Measurements from ENCODE around the gene ARID1A.
A peak's percentile ranks its signal among the peaks of the same experiment; 100 is the strongest.

Gene ARID1A

DNA sequence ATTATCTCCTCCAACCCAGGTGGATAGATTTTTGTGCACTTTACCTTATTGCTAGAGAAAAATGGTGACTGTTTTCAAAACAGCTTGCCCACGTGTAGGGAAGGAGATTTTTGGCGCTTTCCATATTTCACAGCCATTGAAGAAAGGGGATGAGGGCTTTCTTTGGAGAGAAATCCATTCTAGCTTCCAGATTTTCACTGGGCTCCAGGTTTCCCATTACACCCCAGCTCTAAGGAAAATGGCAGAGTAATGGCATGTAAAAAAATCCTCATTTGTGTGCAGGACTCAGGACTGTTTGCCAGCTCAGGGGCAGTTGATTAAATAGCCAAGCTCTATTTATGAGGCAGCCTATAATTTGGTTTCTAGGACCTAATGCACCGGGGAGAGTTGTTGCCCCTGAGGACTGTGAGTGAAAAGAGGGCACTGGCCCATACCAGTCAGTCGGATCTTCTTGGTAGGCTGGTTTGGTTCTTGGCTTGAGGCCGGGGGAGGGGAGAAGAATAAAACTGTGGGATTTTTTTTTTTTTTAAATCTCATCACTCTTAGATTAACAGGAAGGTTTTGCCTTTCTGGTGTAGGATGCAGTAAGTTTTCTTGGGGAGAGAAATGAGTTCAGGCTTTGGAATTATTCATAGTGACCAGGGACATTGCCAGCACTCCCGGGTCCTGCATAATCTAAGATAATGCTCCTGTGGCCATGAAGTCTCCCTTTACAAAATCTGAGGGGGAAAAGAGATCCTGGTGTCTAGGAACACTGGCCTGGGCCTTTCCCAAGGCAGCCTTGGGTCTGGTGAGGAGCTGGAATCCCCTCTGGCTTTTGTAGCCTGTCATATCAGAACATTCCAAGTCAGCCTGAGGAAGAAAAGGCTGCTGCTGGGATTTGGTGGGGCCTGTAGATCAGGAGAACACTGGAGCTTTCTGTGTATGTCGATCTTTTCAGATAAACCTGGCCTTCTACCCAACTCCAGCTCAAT lies 1.9 kb upstream of the ARID1A start:
- H4K91ac ChIP-seq (ENCODE audit: low read depth, low read length, poor library complexity), result no peak overlapping the region
- H2BK120ac ChIP-seq (ENCODE audit: low read depth, low read length), result no peak overlapping the region
- no peaks in the 10 kb centered on the region for H3K79me1 ChIP-seq (ENCODE audit: low read depth, low read length)
- H3K27me3 ChIP-seq (ENCODE audit: control insufficient read depth in 3 of 3, insufficient read depth in 3 of 3, low read depth in 1 of 3, low read length in 3 of 3), result no peaks in the 10 kb centered on the region
- peaks cover 0 to 6% of the 10 kb centered on the region in 2 donors for H3K36me3 ChIP-seq (replicated peaks in 1 of 2; ENCODE audit: control insufficient read depth in 2 of 2, insufficient read depth in 2 of 2, low read length in 2 of 2)
- peak overlapping the region; percentile 99 for H3K27ac ChIP-seq (replicated peaks; ENCODE audit: low read length)
- no peak overlapping the region for H3K4ac ChIP-seq (ENCODE audit: low read length)
- H2BK5ac ChIP-seq (ENCODE audit: low read length), result no peak overlapping the region
- H2AFZ ChIP-seq (ENCODE audit: low read length), result peak overlapping the region; percentile 83
- no peak overlapping the region for H4K8ac ChIP-seq (ENCODE audit: low read depth, low read length)
- no peak overlapping the region for H2BK12ac ChIP-seq (ENCODE audit: low read length)
- no peak overlapping the region for H2BK15ac ChIP-seq (ENCODE audit: low read length)
- WGBS, 2 donors (ENCODE audit: extremely low coverage in 2 of 2, insufficient read length in 2 of 2, insufficient replicate concordance in 1 of 2), result no CpG with 5 or more reads among the region's 7 CpGs
- peak; percentile 50 for DNase-seq (ENCODE audit: low spot score)
- H3K23ac ChIP-seq (ENCODE audit: low read depth, low read length, poor library complexity), result no peak overlapping the region
- H3K14ac ChIP-seq (ENCODE audit: low read length), result no peak overlapping the region
- no peak overlapping the region for H3K9ac ChIP-seq (ENCODE audit: low read depth, low read length, poor library complexity)
- peak overlapping the region in 1 of 2 donors; percentile 60 for H3K4me3 ChIP-seq (ENCODE audit: low read length in 2 of 2)
- peak overlapping the region; percentile 44 for H2AK5ac ChIP-seq (ENCODE audit: low read depth, low read length)
- H3K4me1 ChIP-seq (ENCODE audit: control insufficient read depth in 2 of 2, insufficient read depth in 1 of 2, low read depth in 1 of 2, low read length in 2 of 2), result peaks cover 13 to 17% of the 10 kb centered on the region in 2 donors
- peak overlapping the region; percentile 15 for H3K18ac ChIP-seq (ENCODE audit: low read length)
- H3K4me2 ChIP-seq (ENCODE audit: insufficient read depth, low read length, poor library complexity, severe bottlenecking), result no peak overlapping the region
- H3K9me3 ChIP-seq (replicated peaks in 1 of 2; ENCODE audit: control insufficient read depth in 2 of 2, insufficient read depth in 1 of 2, low read depth in 1 of 2, low read length in 2 of 2), result no peaks in the 10 kb centered on the region

DNA sequence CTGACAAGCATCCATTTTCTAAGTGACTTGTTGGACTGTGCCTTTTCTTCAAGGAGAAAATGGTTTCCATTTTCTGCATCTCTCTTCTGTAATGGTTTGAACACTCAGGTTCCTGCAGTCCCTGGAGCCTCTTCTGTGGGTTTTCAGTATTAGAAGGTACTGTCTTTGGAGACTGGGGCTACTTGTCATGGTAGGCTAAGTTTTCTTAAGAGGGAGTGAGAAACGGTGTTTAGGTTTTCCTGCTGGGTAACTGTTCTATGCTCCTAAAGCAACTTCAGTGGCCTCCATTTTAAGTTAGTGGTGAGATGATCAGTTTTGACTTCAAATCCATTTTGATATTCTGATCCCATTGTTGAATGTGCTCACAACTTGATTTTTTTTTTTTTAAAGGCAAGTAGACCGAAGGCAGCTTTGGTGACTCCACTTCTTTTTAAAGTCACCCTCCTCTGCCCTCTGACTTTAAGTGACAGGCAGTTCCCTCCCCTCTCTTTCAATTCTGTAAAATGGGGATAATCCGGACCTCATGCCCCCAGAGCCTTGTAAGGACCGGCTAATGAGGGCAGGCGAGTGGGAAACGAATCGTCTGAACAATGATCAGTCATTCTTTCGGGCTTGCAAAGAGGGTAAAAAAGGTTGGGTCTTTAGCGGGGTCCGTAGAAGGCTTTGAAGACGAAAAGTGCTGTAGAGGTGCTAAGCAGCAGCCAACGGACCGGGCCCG lies 1.0 kb upstream of the ARID1A start:
- Histone ChIP-seq H2AFZ (ENCODE audit: low read length) (peak overlapping the region; percentile 83), H2AK5ac (ENCODE audit: low read depth, low read length) (peak overlapping the region; percentile 40), H2BK12ac (ENCODE audit: low read length) (no peak overlapping the region), H3K36me3 (replicated peaks in 1 of 2; ENCODE audit: control insufficient read depth in 2 of 2, insufficient read depth in 2 of 2, low read length in 2 of 2) (peaks cover 0 to 10% of the 10 kb centered on the region in 2 donors), H4K8ac (ENCODE audit: low read depth, low read length) (no peak overlapping the region), H3K27ac (replicated peaks; ENCODE audit: low read length) (peak overlapping the region; percentile 99), H3K23ac (ENCODE audit: low read depth, low read length, poor library complexity) (peak overlapping the region; percentile 92), H3K4me1 (ENCODE audit: control insufficient read depth in 2 of 2, insufficient read depth in 1 of 2, low read depth in 1 of 2, low read length in 2 of 2) (peaks cover 16 to 23% of the 10 kb centered on the region in 2 donors), H2BK5ac (ENCODE audit: low read length) (peak overlapping the region; percentile 99), H2BK120ac (ENCODE audit: low read depth, low read length) (no peak overlapping the region), H3K9ac (ENCODE audit: low read depth, low read length, poor library complexity) (no peak overlapping the region), H3K4me2 (ENCODE audit: insufficient read depth, low read length, poor library complexity, severe bottlenecking) (peak overlapping the region; percentile 77), H2BK15ac (ENCODE audit: low read length) (no peak overlapping the region), H4K91ac (ENCODE audit: low read depth, low read length, poor library complexity) (no peak overlapping the region), H3K27me3 (ENCODE audit: control insufficient read depth in 3 of 3, insufficient read depth in 3 of 3, low read depth in 1 of 3, low read length in 3 of 3) (no peaks in the 10 kb centered on the region), H3K18ac (ENCODE audit: low read length) (peak overlapping the region; percentile 97), H3K14ac (ENCODE audit: low read length) (no peak overlapping the region), H3K4me3 (ENCODE audit: low read length in 2 of 2) (peak overlapping the region; percentile 60 to 84), H3K4ac (ENCODE audit: low read length) (no peak overlapping the region), H3K79me1 (ENCODE audit: low read depth, low read length) (no peaks in the 10 kb centered on the region), H3K9me3 (replicated peaks in 1 of 2; ENCODE audit: control insufficient read depth in 2 of 2, insufficient read depth in 1 of 2, low read depth in 1 of 2, low read length in 2 of 2) (no peaks in the 10 kb centered on the region)
- no CpG with 5 or more reads among the region's 14 CpGs for WGBS, 2 donors (ENCODE audit: extremely low coverage in 2 of 2, insufficient read length in 2 of 2, insufficient replicate concordance in 1 of 2)
- DNase-seq (ENCODE audit: low spot score), result peak; percentile 33

DNA sequence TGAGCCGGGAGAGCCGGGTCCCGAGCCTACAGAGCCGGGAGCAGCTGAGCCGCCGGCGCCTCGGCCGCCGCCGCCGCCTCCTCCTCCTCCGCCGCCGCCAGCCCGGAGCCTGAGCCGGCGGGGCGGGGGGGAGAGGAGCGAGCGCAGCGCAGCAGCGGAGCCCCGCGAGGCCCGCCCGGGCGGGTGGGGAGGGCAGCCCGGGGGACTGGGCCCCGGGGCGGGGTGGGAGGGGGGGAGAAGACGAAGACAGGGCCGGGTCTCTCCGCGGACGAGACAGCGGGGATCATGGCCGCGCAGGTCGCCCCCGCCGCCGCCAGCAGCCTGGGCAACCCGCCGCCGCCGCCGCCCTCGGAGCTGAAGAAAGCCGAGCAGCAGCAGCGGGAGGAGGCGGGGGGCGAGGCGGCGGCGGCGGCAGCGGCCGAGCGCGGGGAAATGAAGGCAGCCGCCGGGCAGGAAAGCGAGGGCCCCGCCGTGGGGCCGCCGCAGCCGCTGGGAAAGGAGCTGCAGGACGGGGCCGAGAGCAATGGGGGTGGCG lies 371 bp downstream of the ARID1A start:
- Histone ChIP-seq H3K27ac (replicated peaks; ENCODE audit: low read length) (peak overlapping the region; percentile 99), H3K14ac (ENCODE audit: low read length) (no peak overlapping the region), H4K91ac (ENCODE audit: low read depth, low read length, poor library complexity) (no peak overlapping the region), H3K27me3 (ENCODE audit: control insufficient read depth in 3 of 3, insufficient read depth in 3 of 3, low read depth in 1 of 3, low read length in 3 of 3) (no peaks in the 10 kb centered on the region), H2AK5ac (ENCODE audit: low read depth, low read length) (peak overlapping the region; percentile 94), H3K36me3 (replicated peaks in 1 of 2; ENCODE audit: control insufficient read depth in 2 of 2, insufficient read depth in 2 of 2, low read length in 2 of 2) (peaks cover under 1 to 24% of the 10 kb centered on the region in 2 donors), H2BK120ac (ENCODE audit: low read depth, low read length) (peak overlapping the region; percentile 96), H3K23ac (ENCODE audit: low read depth, low read length, poor library complexity) (peak overlapping the region; percentile 70), H2BK15ac (ENCODE audit: low read length) (peak overlapping the region; percentile 52), H3K9me3 (replicated peaks in 1 of 2; ENCODE audit: control insufficient read depth in 2 of 2, insufficient read depth in 1 of 2, low read depth in 1 of 2, low read length in 2 of 2) (no peaks in the 10 kb centered on the region), H3K4me1 (ENCODE audit: control insufficient read depth in 2 of 2, insufficient read depth in 1 of 2, low read depth in 1 of 2, low read length in 2 of 2) (peaks cover 24 to 37% of the 10 kb centered on the region in 2 donors), H3K4ac (ENCODE audit: low read length) (no peak overlapping the region), H4K8ac (ENCODE audit: low read depth, low read length) (no peak overlapping the region), H3K79me1 (ENCODE audit: low read depth, low read length) (no peaks in the 10 kb centered on the region), H3K9ac (ENCODE audit: low read depth, low read length, poor library complexity) (peak overlapping the region; percentile 93), H2BK12ac (ENCODE audit: low read length) (no peak overlapping the region), H3K18ac (ENCODE audit: low read length) (peak overlapping the region; percentile 98), H3K4me3 (ENCODE audit: low read length in 2 of 2) (peak overlapping the region; percentile 60 to 91), H2BK5ac (ENCODE audit: low read length) (peak overlapping the region; percentile 99), H2AFZ (ENCODE audit: low read length) (no peak overlapping the region), H3K4me2 (ENCODE audit: insufficient read depth, low read length, poor library complexity, severe bottlenecking) (peak overlapping the region; percentile 63)
- no peak for DNase-seq (ENCODE audit: low spot score)
- no CpG with 5 or more reads among the region's 72 CpGs for WGBS, 2 donors (ENCODE audit: extremely low coverage in 2 of 2, insufficient read length in 2 of 2, insufficient replicate concordance in 1 of 2)
